ENCODE measurements around the gene TAOK1.
A peak's percentile ranks its signal among the peaks of the same experiment; 100 is the strongest.

TAOK1 gene

DNA sequence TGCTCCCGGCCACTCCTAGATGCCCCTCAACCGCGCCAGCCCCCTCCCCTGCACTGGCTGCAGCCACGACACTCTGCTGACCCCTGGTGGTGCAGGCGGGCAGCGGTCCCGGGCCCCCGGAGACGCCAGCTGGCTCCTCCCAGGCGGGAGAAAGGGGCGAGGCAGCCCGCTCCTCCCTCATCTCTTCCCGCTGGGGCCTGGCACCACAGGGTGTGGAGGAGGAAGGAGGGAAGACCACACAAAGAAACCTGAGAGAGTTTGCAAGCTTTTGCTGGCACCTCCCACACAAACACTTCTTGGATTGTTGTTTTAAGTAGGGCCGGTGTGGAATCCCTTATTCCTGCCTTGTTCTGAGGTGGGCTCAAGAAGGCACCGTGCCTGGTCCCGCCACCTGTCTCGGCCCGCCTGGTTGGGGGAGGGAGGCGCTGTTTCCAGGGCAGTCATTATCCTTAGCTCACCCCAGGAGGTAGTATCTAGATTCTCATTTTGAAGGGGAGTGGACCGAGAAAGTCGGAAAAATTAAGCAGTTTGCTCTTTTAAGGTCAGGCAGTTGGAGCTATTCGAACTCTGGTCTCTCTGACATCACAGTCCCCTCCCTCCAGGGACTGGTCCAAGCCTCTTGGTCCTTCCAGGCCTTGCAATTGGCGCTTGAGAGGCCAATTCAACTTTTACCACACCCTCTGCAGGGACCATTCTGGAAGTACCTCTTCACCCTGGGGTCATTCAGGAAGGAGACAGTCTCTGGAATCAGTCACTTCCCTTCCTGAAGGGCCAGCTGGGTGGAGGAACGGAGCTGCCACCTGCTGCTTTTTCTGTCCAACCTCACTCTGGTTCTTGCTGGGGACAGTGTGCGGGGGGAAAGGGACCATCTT is 201.8 kb downstream of the TAOK1 start:
- in situ Hi-C loops (cut with MboI; ENCODE audit: low sequenced_read_pairs, unreplicated experiment): no loop called here
- TF ChIP-seq, protein P1, sequence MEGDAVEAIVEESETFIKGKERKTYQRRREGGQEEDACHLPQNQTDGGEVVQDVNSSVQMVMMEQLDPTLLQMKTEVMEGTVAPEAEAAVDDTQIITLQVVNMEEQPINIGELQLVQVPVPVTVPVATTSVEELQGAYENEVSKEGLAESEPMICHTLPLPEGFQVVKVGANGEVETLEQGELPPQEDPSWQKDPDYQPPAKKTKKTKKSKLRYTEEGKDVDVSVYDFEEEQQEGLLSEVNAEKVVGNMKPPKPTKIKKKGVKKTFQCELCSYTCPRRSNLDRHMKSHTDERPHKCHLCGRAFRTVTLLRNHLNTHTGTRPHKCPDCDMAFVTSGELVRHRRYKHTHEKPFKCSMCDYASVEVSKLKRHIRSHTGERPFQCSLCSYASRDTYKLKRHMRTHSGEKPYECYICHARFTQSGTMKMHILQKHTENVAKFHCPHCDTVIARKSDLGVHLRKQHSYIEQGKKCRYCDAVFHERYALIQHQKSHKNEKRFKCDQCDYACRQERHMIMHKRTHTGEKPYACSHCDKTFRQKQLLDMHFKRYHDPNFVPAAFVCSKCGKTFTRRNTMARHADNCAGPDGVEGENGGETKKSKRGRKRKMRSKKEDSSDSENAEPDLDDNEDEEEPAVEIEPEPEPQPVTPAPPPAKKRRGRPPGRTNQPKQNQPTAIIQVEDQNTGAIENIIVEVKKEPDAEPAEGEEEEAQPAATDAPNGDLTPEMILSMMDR (IDR thresholded peaks at IDR 0.05; ENCODE audit: borderline replicate concordance, control extremely low read depth, extremely low read depth, insufficient read depth, missing control alignments): peak; percentile 98
- DNase-seq (ENCODE audit: low spot score): peak; percentile 88

DNA sequence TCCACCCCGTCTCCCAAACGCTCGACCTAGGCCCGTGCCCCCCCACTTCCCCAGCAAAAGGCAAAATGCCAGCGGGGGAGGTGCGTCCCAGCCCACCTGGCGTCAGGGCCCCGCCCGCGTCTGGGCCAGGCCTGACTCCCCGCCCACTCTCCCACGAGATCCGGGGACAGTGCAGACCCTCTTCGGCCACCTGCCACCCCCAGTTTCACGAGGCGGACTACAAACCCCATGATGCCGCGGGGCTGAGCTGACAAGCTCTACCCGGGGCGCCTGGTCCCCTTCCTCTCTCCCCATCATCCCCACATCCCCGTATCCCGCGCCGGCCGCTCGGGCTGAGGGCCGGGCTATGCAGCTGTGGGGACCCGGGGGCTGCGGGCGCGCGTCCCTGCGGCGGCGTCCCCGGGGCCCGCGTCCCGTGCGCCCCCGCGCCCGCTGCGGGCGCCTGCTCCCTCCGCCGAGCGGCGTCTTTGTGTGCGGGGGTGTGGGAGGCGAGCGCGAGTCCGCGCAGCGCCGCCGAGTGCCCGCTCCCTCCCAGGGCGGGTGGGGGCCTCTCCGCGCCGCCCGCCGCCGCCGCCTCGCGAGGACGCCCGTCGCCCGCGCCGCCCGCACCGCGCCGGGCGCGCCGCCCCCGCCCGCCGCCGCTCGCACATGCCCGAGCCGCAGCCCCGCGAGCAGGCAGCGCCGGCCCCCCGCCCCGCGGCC is 202.8 kb downstream of the TAOK1 start, which contains the start of gene ANKRD13B:
Gene ANKRD13B (plus strand): TSS at position 283 of the 702 bp plus-strand sequence. CDS start 490 bp downstream, outside the sequence.
- TF ChIP-seq, protein P1 (IDR thresholded peaks at IDR 0.05; ENCODE audit: borderline replicate concordance, control extremely low read depth, extremely low read depth, insufficient read depth, missing control alignments): peak; percentile 12
- peak; percentile 71 for DNase-seq (ENCODE audit: low spot score)
- in situ Hi-C loops (cut with MboI; ENCODE audit: low sequenced_read_pairs, unreplicated experiment): no loop called here

DNA sequence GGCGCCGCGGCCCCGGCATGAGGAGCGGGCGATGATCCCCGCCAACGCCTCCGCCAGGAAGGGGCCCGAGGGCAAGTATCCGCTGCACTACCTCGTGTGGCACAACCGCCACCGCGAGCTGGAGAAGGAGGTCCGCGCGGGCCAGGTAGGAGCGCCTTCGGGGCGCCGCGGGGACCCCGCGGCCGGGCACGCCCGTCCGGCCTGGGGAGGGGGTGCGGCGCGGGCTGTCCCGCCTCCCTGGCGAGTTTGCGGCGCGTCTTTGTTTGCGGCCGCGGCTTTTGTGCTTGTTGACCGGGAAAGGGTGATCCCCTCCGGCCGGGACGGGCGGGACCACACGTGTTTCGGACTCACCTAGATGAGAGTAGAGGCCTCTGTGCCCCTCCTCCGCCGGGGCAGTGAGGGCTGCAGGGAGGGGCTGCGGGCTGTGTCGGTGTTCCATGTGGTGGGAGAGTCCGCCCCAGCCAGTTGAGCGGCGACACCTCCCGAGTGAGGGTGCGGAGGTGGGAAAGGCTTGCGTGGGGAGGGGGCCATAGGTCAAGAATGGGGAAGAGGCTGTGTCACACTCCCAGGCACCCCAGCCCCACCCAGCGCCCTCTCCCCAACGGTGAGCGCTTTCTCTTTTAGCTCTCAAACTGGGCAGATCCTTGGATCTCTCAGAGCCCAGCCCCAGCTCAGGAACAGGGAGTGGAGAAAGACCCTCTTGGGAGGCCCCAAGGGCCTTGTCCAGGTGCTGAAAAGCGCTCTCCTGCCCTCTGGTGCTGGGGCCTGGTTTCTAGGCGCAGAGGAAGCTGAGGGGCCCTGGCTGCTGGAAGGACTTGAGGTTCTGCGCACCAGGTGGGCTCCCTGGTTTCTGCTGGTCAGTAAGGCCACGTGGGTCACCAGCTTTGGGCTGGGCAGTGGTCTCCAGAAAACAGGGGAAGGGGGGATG is 203.7 kb downstream of the TAOK1 start:
- TF ChIP-seq, protein P1 (IDR thresholded peaks at IDR 0.05; ENCODE audit: borderline replicate concordance, control extremely low read depth, extremely low read depth, insufficient read depth, missing control alignments): peak; percentile 21
- in situ Hi-C loops (cut with MboI; ENCODE audit: low sequenced_read_pairs, unreplicated experiment): no loop called here
- DNase-seq (ENCODE audit: low spot score): no peak

DNA sequence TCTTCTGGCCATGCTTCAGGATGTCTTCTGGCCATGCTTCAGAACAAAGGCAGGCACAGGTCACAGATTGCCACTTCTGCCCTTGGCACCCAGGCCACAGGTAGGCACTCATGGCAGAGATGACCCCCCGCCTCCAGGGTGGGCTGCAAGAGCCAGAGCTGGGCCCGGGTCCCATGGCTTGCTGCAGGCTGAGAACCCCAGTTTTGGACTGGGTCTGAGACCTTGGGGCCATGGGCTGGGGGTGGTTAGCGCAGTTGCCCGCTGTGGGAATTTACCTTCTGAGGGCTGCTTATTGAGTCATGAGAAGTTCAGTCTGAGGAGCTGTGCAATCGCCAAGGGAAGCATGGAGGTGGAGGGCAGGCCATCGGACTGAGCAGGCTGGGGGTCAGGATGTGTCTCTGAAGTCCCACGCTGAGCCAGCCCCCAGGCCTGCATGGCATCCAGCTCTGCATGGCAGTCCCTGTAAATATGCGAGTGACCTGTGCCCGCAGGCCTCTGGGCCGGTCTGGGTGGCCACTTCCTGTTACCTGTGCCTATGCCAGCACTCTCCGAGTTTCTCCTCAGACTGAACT is 204.4 kb downstream of the TAOK1 start:
- TF ChIP-seq, protein P1 (IDR thresholded peaks at IDR 0.05; ENCODE audit: borderline replicate concordance, control extremely low read depth, extremely low read depth, insufficient read depth, missing control alignments): no peak
- in situ Hi-C loops (cut with MboI; ENCODE audit: low sequenced_read_pairs, unreplicated experiment): no loop called here
- no peak for DNase-seq (ENCODE audit: low spot score)

DNA sequence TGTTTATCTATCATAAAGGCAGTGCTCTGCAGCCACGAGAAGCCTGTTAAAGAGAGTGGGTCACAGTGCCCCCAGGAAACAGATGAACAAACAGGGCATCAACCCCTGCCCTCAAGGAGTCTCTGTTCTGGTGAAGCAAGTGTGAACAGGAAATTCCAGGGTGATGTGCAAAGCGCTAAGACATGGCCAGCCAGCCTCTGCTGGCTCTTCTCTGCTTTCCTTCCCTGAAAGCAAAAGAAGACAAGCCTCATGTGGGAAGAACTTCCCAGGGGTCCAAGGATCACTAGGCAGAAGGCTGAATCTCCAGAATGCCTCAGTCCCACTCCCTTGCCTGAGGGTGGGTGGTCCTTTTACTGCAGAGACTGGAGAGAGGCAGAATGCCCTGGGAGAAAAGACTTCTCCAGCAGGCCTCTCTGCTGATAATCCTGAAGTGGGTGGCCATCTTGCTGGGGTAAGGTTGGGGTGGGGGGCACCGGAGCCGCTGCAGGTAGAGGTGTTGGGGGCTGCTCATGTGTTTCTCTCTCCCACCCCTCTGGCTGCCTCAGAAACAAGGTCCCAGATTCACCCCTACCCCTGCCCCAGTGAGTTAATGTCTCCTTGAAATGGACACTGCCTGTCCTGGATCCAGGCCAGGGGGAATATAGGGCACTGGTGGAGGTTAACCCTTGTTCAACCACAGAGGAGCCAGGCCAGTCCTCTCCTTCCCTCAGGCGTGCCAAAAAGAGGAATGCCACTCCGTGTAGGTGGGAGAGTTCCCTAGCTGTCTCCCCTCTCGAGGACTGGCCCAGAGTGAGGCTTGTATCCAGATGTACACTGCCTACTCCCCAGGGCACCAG is 205.2 kb downstream of the TAOK1 start:
- DNase-seq (ENCODE audit: low spot score): no peak
- TF ChIP-seq, protein P1 (IDR thresholded peaks at IDR 0.05; ENCODE audit: borderline replicate concordance, control extremely low read depth, extremely low read depth, insufficient read depth, missing control alignments): no peak
- in situ Hi-C loops (cut with MboI; ENCODE audit: low sequenced_read_pairs, unreplicated experiment): no loop called here

Data from GM13976 (cell line).